GM21515 (cell line): ENCODE results near the gene C19orf44.
"Not testable (repeated sequence)": the region's sequence is repeated elsewhere in the genome, so short reads cannot be mapped to it uniquely, and the experiment has no call there.

Experiments used
- ATAC-seq: cut with Tn5 transposase; IDR thresholded peaks from one replicate; pipeline ENCODE4 v1.9.1; 2021; ENCODE audit not compliant: unreplicated experiment

The C19orf44 gene

DNA sequence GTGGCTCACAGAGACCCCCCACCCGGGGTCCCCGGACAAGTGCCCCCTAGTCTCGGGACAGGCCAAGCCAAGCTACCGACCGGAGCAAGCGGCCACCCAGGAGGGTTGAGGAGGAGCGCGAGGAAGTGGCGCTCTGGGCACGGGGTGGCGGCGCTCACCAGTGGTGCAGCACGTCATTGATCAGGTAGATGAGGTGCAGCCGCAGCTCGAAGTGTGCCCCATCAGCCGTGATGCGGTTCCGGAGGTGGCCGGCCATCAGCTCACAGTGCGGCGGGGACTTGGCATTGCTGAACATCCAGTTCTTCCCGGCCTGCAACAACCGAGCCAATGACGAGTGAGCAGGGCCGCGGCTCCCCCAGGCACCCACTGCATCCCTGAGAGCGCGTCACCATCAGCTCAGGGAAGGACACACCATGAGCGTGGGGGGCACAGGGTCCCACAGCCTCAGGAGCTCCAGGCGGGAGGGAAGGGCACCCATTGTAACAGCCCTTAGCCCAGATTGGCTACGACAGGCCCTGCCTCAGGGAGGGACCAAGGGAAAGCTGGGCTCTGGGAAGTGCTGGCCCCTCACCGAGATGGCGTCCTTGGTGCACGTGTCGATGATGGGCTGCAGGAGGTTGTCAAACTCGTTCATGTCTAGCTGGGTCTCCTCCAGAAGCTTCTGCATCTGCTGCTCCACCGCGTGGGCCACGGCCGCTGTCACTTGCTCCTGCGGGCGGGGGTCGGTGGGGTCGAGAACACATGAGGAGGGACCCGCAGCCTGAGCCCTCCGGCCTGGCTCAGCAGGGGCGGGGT is 36.4 kb downstream of the C19orf44 start:
- no peak for ATAC-seq

GRCh38 chr19:16535381-16535780 is 39.2 kb downstream of the C19orf44 start:
- no peak for ATAC-seq

GRCh38 chr19:16536130-16536529 is 39.9 kb downstream of the C19orf44 start:
- no peak for ATAC-seq

GRCh38 chr19:16537111-16537510 is 40.9 kb downstream of the C19orf44 start:
- no peak for ATAC-seq

GRCh38 chr19:16540948-16541347 is 44.8 kb downstream of the C19orf44 start:
- no peak for ATAC-seq

- ATAC-seq: peak; percentile 9
These were observed 45.4 kb downstream of the C19orf44 start for GRCh38 chr19:16541526-16542044.

GRCh38 chr19:16542045-16542909 is 46.1 kb downstream of the C19orf44 start, which contains the start of gene CHERP:
Gene CHERP, minus strand, starts transcription at chr19:16542437. Its CDS starts 59 bp downstream, at chr19:16542378.
- peak; percentile 75 for ATAC-seq

GRCh38 chr19:16542910-16543472 is 46.8 kb downstream of the C19orf44 start:
- ATAC-seq: no peak

DNA sequence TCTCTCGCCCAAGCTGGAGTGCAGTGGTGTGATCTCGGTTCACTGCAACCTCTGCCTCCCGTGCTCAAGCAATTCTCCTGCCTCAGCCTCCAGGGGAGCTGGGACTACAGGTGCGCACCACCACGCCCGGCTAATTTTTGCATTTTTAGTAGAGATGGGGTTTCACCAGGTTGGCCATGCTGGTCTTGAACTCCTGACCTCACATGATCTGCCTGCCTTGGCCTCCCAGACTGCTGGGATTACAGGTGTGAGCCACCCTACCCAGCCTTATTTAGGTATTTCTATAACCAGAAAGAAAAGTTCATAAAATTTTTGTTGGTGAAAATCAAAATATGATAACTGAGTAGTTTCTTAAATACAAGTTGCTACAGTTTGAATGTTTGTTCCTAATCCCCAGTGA is 47.5 kb downstream of the C19orf44 start:
- not testable (repeated sequence) for ATAC-seq

DNA sequence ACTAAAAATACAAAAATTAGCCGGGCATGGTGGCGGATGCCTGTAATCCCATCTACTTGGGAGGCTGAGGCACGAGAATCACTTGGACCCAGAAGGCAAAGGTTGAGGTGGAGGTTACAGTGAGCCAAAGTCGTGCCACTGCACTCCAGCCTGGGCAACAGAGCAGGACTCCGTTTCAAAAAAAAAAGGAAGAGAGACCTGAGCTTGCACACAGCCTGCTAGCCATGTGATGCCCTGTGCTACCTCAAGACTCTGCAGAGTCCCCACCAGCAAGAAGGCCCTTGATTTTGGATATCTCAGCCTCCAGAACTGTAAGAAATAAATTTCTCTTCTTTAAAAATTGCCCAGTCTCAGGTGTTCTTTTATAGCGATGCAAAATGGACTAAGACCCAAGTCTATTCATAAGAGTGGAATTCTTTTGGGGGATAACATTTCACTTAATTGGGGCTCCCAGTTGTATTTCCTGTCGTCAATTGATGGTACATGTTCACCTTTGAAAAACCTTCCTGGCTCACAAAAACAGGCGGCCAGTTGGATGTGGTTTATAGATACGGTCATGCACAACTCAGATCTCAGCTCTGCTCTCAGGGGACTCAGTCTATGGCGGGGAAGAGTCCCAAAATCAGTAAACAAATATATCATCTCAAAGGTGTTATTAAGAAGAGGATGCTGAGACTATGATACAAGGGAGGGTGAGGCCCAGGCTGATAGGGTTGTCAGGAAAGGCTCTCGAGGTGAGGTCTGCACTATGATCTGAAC is 48.5 kb downstream of the C19orf44 start:
- no peak for ATAC-seq

GRCh38 chr19:16548956-16549355 is 52.8 kb downstream of the C19orf44 start:
- no peak for ATAC-seq

DNA sequence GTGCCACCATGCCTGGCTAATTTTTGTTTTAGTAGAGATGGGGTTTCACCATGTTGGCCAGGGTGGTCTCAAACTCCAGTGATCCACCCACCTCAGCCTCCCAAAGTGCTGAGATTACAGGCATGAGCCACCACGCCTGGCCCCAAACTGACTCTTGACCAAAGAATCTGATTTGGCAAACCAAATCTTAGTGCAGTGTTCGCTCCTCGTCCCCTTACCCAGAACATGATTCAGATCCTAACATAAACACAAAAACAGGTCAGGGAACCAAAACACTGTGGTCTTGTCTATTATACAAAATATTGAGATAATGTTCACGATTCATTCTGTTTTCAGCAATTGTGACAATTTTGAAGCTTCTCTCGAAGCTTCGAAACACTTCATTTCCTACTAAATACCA is 55.7 kb downstream of the C19orf44 start:
- ATAC-seq: not testable (repeated sequence)

- ATAC-seq: no peak
These were observed 58.6 kb downstream of the C19orf44 start for GRCh38 chr19:16554776-16555175.

DNA sequence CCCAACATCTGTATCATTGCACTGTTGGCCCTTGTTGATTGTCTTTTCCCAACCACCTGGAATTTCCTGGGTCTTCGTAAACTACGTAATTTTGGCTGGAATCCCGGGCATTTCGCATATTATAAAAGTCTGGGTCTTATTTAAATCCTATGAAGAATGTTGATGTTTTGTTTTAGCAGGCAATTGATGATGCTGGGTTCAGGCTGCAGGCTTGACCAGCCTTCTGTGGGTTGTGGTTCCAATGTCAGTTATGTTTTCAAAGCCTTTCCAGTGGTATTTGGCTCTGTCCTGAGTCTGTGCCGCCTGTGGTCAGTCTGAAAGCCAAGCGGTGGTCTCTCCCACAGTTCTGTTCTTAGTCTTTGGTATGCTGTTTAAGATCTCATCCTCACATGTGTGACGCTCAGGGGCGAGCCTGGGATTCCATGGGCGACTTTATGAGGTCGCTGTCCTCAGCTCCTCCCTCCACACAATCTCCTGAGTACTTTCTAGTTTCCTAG is 63.6 kb downstream of the C19orf44 start:
- ATAC-seq: no peak

DNA sequence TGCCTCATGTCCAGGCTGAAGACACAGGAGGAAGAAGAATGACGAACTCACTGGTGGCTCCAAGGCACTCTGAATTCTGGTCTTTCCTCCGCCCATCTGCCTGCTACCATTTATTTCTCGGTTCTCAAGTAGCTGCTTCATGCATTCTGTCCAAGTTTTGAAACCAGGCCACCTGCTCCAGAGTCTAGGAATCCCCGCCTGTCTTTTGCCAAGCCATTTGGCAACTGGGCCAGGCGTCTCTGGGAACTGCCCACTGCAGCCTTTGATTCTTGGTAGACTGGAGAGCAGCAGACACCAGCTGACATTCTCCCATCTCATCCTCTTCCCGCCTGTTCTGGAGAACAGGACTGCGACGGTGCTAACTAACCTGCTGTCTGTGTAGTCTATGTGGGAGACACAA is 65.2 kb downstream of the C19orf44 start:
- ATAC-seq: no peak

DNA sequence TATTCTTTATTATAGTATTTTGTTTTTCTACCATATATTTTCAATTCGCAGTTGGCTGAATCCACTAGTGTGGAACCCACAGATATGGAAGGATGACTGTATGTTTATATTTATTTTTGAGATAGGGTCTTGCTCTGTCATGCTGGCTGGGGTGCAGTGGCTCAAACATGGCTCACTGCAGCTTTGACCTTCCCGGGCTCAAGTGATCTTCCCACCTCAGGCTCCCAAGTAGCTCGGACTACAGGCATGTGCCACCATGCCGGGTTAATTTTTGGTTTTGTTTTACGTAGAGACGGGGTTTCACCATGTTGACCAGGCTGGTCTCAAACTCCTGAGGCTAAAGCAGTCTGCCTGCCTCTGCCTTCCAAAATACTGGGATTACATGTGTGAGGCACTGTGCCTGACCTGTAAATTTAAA is 66.4 kb downstream of the C19orf44 start:
- no peak for ATAC-seq

GRCh38 chr19:16564842-16565241 is 68.6 kb downstream of the C19orf44 start:
- ATAC-seq: no peak

- no peak for ATAC-seq
These were observed 70.0 kb downstream of the C19orf44 start for GRCh38 chr19:16566161-16566560.

DNA sequence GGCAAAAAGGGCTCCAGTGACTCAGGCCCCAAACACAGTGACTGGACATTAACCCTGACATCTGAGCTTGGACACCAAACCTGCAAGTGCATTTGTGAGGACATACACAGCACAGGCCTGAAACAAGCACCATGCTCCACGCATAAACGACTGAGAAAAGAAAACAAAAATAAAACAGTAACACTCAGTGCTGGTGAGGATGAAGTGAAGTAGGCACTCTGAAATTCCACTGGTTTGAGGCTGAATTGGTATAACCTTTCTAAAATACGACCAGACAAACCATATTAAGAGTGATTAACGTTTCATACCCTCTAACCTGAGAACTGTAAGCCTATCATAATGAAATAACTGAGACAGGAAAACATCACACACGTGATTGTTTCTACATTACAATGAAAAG is 70.5 kb downstream of the C19orf44 start:
- ATAC-seq: no peak

DNA sequence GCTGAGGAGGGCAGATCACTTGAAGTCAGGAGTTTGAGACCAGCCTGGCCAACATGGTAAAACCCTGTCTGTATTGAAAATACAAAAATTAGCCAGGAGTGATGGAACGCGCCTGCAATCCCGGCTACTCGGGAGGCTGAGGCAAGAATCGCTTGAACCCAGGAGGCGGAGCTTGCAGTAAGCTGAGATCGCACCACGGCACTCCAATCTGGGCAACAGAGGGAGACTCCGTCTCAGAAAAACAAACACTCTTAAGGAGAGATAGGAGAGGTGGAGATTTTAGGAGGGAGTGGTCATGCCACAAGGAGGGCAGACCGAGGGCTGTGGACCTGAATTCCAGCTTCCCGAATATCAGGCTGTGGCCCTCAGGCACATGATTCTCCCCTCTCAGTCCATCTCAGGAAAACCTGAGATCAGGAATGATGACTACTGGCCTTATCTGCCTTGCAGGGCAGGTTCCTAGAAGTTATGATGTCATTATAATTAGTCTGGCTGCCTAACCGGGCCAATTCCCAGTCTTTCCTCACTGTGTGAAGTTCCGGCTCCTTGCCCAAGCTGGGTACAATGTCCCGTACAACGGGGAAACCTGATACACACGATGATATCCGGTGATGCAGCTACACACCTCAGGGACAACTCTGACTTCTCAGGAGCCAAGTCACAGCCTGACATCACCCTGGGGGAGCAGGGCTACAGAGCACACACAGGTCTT is 73.6 kb downstream of the C19orf44 start:
- no peak for ATAC-seq
